ENCODE results near the gene HPCAL4.

The HPCAL4 gene

DNA sequence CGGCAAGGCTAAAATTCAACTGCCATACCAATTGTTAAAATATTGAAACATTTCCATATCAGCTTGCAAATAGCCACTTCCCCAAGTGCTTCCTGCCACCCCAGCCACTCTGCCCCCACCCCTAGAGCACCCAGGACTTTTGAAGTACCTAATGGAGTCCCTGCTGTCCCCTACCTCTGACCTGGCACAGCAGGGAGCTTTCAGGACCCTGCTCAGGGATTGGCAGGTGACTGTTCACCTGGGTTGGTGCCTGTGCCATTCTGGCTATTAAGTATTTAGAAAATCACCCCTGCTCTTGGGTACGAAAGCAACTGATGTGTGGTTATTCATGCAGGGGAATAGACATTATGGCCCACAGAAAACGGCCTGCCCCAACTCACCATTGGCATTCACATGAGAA, 9.1 kb upstream of the HPCAL4 start:
- peak in 1 of 2 experiments; percentile 15 for DNase-seq

DNA sequence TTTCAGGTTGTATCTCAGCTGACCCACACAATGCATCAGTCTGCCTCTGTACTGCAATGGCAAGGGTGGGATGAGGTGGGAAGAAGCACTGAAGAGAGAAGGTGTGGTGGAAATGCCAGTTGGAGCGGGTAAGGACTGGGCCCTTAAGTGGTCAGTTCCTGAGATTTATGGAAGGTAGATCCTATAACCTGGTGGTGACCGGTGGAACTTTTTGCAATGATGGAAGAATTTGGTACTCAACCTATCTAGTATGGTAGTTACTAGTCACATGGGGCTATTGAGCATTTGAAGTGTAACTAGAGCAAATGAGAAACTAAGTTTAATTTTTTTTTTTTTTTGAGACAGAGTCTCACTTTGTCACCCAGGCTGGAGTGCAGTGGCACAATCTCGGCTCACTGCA, 8.2 kb upstream of the HPCAL4 start:
- no peak for DNase-seq

DNA sequence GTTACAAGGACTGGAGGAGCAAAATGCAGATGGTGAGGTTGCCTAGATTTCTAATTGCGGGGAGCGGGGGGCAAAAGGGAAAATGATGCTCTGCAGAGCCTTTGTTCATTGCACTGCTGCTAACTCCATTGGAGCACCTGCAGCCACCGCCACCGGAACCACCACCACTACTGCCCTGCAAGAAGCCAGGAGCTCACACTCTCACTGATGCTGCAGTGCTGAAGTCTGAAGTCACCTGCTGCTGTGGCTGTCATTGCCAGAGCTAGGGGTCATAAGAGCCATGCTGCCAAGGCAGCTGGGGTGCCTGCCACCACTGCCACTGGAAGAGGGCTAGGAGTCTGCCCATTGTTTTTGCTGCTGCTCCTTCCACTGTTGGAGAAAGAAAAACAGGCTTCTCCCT, 7.3 kb upstream of the HPCAL4 start:
- no peak for DNase-seq

DNA sequence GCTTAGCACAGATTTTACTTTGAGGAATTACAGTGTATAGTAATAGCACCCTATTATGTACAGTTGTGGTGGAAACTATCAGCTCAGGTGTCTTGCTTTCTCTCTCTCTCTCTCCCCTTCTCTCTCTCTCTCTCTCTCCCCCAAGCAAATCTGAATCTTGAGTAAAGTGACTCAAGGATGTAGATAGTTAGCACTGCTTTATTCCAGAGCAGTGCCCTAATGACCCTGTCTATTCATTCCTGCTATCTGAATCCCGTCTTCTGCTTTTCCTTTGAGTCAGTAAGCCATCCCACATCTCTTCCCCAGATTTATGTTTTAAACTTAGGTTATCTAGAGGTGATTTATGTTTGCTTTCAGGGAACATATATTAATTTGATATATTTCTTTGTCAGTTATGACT, 5.2 kb upstream of the HPCAL4 start:
- DNase-seq = no peak

DNA sequence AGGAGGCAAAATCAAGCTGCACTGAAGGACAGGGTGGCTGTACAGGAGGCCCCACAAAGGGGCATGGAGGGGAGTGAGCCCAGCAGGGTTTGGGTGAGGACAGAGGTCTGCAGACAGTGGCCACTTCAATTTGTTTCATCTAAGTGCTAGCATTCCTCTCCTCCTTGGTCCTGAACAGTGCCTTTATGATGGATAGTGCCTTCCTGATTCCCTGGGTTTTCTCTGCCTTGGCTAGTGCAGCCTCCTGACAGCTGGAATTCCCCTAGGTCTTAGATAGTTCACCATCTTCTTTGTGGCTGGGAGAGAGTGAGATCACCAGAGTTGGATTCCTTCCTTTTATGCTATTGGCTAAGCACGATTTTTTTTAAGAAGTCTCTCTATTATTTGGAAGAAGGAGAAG, 3.8 kb upstream of the HPCAL4 start:
- DNase-seq = no peak

DNA sequence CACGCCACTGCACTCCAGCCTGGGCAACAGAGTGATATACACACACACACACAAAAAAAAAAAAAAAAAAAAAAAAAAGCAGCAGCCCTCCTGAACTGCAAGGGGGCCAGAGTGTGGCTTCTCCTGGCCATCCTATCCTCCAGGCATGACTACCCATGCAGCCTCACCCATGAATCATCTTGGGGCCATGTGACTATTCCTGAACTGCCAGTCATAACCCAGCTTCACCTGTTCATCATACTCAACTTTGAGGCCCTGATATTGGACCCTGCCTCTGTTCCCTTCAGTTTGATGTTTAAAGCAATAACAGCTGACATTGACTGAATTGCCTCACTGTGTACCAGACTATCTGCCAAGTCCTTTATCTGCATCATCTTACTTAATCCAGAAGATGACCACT, 2.8 kb upstream of the HPCAL4 start:
- DNase-seq = no peak

DNA sequence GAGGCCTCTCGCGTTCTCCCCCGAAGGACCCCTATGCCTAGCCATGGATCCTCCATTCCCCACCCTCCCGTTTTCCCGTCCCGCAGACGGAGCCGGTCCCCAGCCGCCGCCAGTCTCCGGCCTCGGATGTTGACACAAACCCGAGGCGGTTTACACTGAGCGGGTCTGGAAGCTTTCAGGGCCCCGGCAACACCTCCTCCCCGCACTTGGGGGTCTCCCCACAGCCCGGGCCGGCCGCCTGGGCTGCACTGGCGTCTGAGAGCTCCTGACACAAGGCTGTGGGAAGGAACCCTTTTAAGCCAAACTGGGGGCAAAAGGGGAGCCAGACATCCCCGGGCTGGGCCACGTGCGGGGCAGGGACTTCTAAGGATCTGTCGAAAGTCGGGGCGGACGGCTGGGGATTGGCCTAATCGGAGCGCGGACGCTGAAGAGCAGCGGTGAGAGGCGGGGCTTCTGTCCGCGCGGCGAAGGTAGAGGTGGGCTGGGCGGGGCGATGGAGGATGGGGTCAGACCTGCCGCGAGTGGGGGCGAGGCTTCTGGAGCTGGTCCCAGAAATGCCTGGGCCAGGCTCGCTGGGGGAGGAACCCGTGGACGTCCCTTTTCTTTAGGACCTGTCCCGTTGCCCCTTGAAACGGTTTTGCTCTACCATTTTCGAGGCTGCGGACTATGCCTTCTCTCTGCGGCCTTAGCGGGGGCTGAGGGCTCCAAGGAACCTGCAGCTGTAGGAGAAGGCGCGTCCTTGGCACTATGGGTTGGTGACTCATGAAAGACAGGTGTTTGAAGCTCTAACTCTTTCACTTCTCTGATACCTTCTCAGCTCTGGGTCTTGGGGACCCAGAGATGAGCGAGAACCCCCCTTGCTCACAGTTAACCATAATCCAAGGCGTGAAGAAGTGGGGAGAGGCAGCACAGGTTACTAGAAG, 1.2 kb upstream of the HPCAL4 start:
- DNase-seq = no peak

DNA sequence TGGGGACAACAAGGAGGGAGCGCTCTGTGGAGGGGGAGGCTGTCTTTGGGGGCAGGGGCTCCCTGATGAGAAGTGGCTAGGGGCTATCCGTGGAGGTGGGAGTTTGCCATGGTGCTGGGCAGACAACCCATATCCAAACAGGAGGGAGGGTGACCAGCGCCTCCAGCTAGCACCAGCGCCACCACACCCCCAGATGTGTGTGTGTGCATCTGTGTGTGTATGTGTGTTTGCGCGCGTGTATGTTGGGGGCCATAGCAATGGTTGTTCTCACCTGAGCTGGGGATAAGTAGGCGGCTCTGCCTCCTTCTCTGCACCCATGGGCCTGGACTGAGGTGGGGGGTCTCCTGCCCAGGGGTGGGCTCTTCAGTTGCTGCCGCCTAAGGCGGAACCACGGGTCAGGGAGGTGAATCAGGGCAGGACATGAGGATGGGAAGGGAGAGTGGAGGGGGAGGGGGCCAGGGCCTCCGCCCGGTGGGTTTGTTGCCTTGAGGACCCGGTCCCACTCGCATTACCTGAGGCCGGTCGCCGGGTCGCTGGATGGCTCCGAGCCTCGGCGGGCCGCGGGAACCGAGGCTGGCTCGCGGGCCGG, 345 bp downstream of the HPCAL4 start:
- no peak for DNase-seq

DNA sequence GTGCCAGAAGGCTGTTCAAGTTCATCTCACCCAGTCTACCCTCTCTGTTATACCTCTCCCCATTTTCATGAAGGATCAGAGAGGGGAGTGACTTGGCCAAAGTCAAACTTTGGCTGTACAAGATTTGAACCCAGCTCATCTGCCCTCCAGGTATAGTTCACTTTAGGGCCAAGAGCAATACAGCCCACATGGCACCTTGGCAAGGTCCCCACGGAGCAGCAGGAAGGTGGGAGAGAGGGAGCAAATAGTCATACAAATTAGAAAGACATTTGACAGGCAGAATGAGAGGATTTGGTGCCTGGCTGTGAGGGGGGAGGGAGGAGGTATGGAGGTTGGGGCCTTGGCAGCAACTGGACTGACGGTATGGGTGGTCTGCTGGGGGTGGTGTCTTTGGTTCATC, 1.0 kb downstream of the HPCAL4 start:
- no peak for DNase-seq

DNA sequence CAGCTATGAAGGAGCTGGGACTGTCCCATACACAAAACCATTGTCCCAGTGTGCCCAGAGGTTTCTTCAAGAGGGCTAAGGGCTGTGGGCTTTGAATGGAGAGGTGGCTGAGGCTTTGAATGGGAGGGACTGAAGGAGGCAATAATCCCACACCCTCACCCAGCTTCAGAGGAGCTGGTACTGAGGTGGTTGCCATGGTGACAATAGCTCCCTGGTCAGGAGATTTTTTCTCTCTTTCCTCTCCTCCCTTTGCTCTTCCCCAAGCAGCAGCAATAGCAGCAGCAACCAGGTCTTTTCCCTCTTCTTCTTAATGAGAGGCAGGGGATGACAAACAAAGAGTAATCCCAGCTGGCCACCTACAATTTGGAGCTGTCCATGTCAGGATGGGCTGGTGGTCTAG, 1.6 kb downstream of the HPCAL4 start:
- DNase-seq = no peak

DNA sequence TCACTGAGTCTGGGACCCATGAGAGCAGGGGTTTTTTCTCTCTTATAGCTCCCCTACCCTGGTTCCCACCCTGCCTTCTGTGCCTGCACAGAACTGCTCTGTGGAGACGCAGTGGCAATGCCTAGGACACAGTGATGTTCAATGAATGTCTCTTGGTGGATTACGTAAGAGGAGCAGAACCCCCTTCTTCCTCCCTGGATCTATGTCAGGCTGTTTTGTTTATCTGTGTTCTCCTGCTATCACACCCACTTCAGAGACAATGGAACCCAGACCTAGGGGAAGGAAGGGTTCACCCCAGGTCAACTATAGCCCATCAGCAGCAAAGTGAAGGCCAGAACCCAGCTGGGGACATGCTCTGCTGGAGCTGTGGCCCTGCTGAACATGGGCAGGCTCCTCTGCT, 2.0 kb downstream of the HPCAL4 start:
- no peak for DNase-seq

DNA sequence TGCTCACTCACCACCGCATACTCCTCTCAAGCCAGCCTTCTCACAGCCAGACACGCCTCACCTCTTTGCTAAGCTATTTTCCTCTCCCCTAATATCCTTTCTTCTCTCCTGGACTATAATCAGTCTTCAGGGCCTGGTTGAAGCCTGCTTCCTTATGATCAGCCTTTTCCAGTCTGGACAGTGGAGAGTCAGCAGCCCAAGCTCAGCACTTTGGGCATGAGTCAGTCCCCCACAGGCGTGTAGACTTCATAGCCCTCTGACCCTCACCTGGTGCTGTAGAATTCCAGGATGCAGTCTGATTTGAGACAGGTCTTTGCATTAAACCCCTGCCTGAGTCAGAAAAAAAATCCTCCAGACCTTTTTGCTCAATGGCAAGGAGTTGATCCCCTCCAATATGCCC, 2.5 kb downstream of the HPCAL4 start:
- no peak for DNase-seq

DNA sequence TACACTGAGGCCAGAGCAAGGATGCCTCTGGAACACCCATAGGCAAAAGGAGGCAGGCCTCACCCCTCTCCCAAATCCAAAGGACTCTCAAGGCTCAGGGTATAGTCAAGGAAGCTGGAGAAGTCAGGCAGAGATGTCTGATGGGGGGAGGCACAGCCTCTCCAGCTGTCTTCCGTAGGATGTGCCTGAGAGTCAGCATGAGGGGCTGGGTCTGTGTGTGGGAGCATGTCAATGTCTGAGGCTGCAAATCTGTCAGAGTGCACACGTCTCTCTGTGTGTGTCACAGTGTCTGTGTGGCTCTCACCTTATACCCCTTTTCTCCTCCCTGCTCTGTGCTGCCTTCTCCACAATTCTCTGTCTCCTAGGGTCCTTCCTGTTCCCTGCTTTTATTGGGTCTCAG, 4.0 kb downstream of the HPCAL4 start:
- DNase-seq = no peak

DNA sequence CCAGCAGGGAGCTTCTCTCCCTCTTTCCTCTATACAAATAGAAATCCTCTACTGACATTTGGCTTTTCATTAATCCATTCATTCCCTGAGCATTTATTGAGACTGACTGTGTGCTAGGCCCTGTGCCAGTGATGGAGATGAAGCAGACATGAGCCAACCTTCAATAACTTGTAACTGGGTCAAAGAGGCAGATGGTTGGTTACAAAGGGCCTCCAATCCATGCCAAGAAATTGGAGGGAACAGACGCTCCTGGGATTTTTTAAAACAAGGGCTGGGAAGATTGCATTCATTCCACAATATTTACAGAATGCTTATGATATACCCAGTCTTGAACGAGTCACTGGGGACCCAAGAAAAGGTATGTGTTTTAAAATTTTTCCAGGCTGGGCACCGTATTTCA, 6.2 kb downstream of the HPCAL4 start:
- no peak for DNase-seq

DNA sequence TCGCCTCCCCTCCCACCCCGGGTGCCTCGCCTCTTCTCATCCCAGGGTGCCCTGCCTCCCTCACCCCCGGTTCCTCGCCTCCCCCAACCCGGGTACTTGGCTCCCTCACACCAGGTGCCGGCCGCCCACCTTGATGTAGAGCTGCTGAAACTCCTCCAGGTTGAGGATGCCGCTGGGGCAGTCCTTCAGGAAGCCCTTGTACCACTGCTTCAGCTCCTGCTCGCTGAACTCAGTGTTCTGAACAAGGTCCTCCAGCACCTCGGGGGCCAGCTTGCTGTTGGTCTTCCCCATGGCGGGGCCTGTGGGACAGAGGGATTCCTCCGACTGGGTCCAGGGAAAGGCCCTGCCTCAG, 6.9 kb downstream of the HPCAL4 start:
- no peak for DNase-seq

DNA sequence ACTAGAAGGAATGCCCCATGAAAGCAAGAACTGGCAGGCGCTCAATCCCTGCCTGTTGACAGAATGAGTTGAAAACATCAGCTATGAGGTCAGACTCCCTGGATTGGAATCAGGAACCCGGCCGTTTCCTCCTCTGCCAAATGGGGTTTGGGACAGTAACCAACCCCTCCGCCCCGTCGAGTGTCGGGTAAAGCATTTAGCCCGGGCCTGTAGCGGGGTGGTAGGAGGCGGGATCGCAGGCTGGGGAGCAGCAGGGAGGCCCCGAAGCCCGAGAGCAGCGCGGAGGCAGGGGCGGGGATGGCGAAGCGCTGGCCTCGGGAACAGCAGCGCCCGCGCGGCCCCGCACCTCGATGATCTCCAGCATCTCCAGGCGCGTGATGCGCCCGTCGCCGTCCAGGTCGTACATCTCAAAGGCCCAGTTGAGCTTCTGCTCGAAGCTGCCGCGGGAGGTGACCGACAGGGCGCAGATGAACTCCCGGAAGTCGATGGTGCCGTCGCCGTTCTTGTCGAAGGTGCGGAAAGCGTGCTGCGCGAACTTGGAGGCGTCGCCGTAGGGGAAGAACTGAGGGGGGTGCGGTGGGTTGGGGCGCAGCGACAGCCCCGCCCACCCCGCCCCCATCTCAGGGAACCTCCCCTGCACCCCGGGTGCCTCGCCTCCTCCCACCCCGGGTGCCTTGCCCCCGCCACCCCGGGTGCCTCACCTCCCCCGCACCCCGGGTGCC, 7.5 kb downstream of the HPCAL4 start:
- no peak for DNase-seq

DNA sequence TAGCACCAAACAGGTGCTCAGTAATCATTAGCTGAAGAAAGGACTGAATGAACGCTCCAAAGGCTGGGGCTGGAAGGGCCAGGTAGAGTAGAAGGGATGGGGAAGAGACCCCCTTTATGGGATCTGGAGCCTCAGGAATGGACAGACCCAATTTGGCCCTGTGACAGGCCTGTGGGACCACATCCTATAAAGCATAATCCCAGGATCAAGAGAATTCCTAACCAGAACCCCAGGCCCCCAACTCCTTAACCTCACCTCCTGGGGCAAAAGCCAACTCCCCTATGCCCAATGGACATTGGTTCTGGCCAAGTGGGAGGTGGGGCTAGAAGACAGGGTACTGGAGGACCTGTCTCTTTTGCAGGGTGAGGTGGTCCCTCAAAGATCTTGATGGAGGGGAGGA, 9.2 kb downstream of the HPCAL4 start:
- no peak for DNase-seq

DNA sequence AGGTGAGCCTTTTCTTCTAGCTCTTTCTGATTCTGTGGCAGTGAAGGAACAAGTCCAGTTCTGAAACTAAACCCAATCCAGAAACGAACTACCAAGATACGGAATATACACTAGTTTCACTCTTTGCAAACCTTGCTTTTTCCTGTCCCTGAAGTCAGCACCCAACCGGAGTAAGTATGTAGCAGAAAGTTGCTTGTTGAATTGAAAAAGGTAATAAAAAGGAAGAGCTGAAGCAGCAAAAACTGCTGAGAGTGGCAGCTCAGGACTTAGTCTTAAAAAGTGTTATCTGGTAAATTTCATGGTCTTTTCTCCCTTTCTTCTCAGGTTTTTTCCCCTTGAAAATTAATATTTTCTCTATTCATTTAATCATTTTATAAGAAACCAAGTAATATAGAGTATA, 9.9 kb downstream of the HPCAL4 start:
- DNase-seq = no peak

DNA sequence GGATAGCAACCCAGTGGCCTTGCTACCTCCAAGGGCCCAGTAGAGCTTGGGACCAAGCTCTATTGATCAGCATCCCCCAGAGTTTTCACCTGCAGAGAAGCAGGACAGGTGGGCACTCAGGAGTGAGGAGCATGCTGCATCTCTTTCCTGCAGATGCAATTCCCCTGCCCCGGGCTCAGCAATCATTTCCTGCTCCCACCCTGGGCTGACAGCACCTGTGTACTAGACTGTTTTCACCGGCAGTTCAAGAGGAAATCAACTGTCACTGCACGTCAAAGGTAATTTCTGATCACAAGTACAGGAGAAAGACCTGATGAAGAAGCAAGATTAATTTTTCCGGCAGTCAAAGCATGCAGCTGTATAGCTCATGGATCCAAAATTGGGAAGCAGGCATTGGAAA, 10.5 kb downstream of the HPCAL4 start:
- DNase-seq = no peak

DNA sequence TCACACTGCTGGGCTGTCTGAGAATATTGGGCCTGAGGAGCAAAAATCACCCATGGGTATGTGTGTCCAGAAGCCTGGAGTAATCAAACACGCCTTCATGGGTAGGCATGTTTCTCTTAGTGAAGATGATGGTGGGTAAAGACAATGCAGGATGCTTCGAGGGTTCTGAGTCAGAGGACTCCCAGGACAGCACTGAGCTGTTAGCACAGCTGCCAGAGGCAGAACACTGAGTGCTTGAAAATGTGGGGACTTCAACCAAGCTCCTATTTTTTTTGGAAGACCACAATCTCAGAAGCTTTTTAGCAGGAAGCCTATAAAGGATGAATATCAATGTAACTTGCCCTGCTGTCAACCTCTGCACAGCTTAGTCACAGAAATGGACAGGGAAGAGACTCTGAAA, 11.4 kb downstream of the HPCAL4 start:
- no peak for DNase-seq

DNA sequence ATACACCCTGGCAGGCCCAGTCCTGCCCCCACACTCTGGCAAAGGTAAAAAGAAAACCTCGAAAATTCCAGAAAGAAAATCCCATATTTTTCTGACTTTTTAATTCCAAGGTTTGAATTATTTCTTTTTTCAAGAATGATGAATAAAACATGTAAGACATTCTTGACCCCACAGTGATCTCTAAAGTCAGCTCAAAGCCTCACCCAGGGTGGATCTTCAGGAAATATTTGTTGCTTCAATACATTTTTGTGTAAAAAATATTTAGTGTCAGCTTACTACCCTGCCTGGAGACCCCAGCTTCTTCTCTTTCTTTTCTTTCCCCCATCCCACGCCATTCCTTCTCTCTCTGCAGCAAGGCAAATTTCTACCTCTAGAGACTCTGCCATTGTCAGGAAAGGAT, 12.3 kb downstream of the HPCAL4 start:
- no peak for DNase-seq

DNA sequence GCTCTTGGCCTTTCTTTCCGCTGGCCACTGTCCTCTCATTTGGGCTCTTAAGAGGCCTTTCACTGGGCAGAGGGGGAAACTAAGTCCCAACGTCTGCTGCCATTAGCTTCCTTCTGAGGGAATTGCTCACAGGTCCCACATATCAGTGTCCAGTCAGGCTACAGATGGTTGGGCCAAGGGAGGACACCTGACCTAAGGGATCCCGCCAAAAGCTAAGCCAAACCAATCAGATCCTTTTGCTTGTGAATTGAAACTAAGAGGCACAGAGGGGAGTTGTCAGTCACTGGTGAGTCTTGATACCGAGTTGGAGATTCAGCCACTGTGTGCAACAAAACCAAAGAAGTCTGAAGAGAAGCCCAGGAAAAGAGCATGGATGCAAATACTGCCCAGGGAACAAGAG, 13.6 kb downstream of the HPCAL4 start:
- DNase-seq = no peak

DNA sequence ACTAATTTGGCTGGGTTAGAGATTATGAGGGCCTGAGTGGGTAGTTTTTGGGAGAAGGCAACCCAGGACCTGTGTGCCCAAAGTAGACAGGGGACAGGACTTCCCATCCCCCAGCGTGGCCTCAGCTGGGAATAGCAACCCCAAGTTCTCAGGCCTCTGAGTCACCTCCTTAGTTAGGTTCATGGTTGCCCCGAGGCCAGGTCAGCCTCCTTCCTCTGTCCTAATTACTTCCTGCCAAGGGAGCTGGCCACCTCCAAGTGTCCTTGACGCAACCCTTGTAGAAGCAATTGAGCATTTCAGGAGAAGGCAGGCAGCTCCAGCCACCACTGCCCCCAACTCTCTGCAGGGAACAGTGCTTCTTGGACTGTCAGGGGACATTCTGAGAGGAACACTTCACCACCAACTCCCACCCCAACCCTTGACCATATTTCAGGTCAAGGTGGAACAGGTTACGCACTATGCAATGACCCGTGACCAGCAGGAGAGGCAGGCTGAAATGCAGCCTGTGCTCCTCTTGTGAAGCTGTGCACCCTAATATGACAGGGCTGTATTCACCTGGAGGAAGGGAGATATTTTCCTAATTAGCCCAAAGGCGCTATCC, 14.2 kb downstream of the HPCAL4 start:
- peak; percentile 68 to 75 for DNase-seq

DNA sequence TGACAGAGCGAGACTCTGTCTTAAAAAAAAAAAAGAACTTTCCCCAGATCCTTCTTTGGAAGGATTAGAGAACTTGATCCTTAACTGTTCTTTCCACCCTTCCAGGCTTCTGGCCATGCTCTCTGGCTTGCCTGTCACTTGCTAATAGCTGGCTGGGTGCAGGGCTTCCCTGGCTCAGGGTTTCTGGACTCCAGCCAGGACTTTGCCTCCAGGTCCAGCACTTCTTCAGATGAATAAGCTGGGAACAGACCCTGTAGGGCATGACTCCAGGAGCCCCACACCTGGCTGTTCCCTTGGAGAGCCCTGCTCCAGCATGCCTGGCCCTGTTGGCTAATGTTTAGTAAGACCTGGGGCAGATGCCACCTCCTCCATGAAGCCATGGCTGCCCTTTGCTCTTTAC, 16.0 kb downstream of the HPCAL4 start:
- no peak for DNase-seq
